B cell (primary cell): ENCODE data around the gene BEST2. TPM values are rescaled to one million over a fixed set of nuclear protein-coding genes. Genes with fewer than 3 reads are reported as not detected.

Experiments
- ATAC-seq: fragments of 200-7000 bp; cut with Tn5 transposase; one replicate; pipeline ENCODE4 v1.10.0; 2021; ENCODE audit warnings: low read depth, mild to moderate bottlenecking, moderate number of reproducible peaks, moderate library complexity
- CTCF ChIA-PET: fragments of 350-600 bp; sonication (Branson Sonifier 250); formaldehyde crosslinking; loops from one replicate; lab custom pipeline; 2021; ENCODE audit warnings: antibody characterized with exemption, inconsistent platforms; lab: Charles Lee
- POLR2A ChIA-PET: fragments of 350-600 bp; sonication (Branson Sonifier 250); formaldehyde crosslinking; loops from one replicate; lab custom pipeline; 2021; ENCODE audit warnings: antibody characterized with exemption; lab: Charles Lee
- DNase-seq: peaks from one replicate; pipeline ENCODE4 v3.0.0; 2013
- H2AFZ ChIP-seq: 2 replicates; pipeline ENCODE4 v1.6.1; 2012; ENCODE audit warnings: mild to moderate bottlenecking, low read depth, low read length; ENCODE audit not compliant: insufficient read depth, poor library complexity, severe bottlenecking
- H3K27ac ChIP-seq, 2 donors: 1 replicate in 1 of 2; 2 replicates in 1 of 2; pipeline ENCODE4 v1.5.1; 2012 to 2013; ENCODE audit warnings: low read length in 2 of 2, mild to moderate bottlenecking in 2 of 2, moderate library complexity in 1 of 2
- H3K27me3 ChIP-seq, 4 experiments: fragments of 200-600 bp in 1 of 4; sonication (generic) in 1 of 4; replicated peaks in 1 of 4; 1 replicate in 2 of 4; 2 replicates in 2 of 4; pipeline versions ENCODE4 v1.6.1 to v1.7.0; 2013 to 2016; ENCODE audit warnings: low read length in 3 of 4, mild to moderate bottlenecking in 2 of 4, mixed read lengths in 1 of 4, moderate library complexity in 1 of 4; ENCODE audit not compliant: insufficient read depth in 4 of 4, control insufficient read depth in 3 of 4; ENCODE audit errors: control extremely low read depth in 1 of 4
- H3K36me3 ChIP-seq, 2 experiments: replicated peaks in 1 of 2; 1 replicate in 1 of 2; 2 replicates in 1 of 2; pipeline versions ENCODE4 v1.6.1 to v1.7.1; 2013; ENCODE audit warnings: low read length in 1 of 2; ENCODE audit not compliant: insufficient read depth in 2 of 2, control insufficient read depth in 1 of 2; ENCODE audit errors: control extremely low read depth in 1 of 2, extremely low read depth in 1 of 2
- H3K4me1 ChIP-seq, 2 donors: fragments of 200-600 bp in 1 of 2; sonication (generic) in 1 of 2; 1 replicate in 1 of 2; 2 replicates in 1 of 2; pipeline versions ENCODE4 v1.5.1 to v1.6.1; 2013 to 2017; ENCODE audit warnings: low read length in 2 of 2; ENCODE audit not compliant: control insufficient read depth in 2 of 2, insufficient read depth in 2 of 2
- H3K4me2 ChIP-seq: replicated peaks from 2 replicates; pipeline ENCODE3; 2012; ENCODE audit warnings: mild to moderate bottlenecking, low read depth, low read length; ENCODE audit not compliant: poor library complexity, severe bottlenecking
- H3K4me3 ChIP-seq, 5 experiments: fragments of 200-600 bp in 1 of 5; sonication (generic) in 1 of 5; 1 replicate in 3 of 5; 2 replicates in 2 of 5; pipeline versions ENCODE4 v1.5.1 to v1.7.0; 2011 to 2016; ENCODE audit warnings: low read length in 4 of 5, mild to moderate bottlenecking in 4 of 5, low read depth in 2 of 5, control low read depth in 1 of 5, moderate library complexity in 1 of 5; ENCODE audit not compliant: insufficient read depth in 1 of 5; ENCODE audit errors: control extremely low read depth in 1 of 5, extremely low read depth in 1 of 5
- H3K79me2 ChIP-seq: fragments of 200-600 bp; sonication (generic); one replicate; pipeline ENCODE4 v1.6.0; 2016; ENCODE audit warnings: low read length; ENCODE audit not compliant: control insufficient read depth, insufficient read depth
- H3K9ac ChIP-seq: fragments of 200-600 bp; sonication (generic); 2 replicates; pipeline ENCODE4 v1.6.1; 2017; ENCODE audit warnings: mild to moderate bottlenecking, low read length, moderate library complexity
- H3K9me3 ChIP-seq, 3 donors: one replicate each; pipeline versions ENCODE4 v1.6.1 to v1.7.1; 2013; ENCODE audit warnings: low read length in 2 of 3; ENCODE audit not compliant: control insufficient read depth in 2 of 3, insufficient read depth in 1 of 3; ENCODE audit errors: control extremely low read depth in 1 of 3
- H4K20me1 ChIP-seq: 2 replicates; pipeline ENCODE4 v1.6.0; 2012; ENCODE audit warnings: mild to moderate bottlenecking, low read length; ENCODE audit not compliant: insufficient read depth, control insufficient read depth, poor library complexity, severe bottlenecking
- H3K27ac Mint-ChIP-seq: one replicate; pipeline ENCODE4 v1.8.0; 2021; ENCODE audit warnings: mixed read lengths
- H3K27me3 Mint-ChIP-seq: one replicate; pipeline ENCODE4 v1.8.0; 2021; ENCODE audit warnings: mixed read lengths
- H3K4me1 Mint-ChIP-seq: one replicate; pipeline ENCODE4 v1.8.0; 2021; ENCODE audit warnings: mixed read lengths
- H3K4me3 Mint-ChIP-seq: one replicate; pipeline ENCODE4 v1.8.0; 2021; ENCODE audit warnings: mixed read lengths
- H3K9me3 Mint-ChIP-seq: one replicate; pipeline ENCODE4 v1.8.0; 2022; ENCODE audit warnings: mixed read lengths; ENCODE audit not compliant: insufficient read depth
- EZH2 ChIP-seq: IDR thresholded peaks from 2 replicates; pipeline ENCODE4 v1.6.1; 2012; ENCODE audit warnings: borderline replicate concordance, low read depth, mild to moderate bottlenecking, moderate library complexity, low read length; ENCODE audit not compliant: insufficient read depth, poor library complexity, severe bottlenecking
- WGBS: methylation state at CpG from one replicate; pipeline ENCODE4 v1.1.5; 2013; ENCODE audit warnings: missing lambda C conversion rate; ENCODE audit not compliant: insufficient coverage; 5-methylcytosine and 5-hydroxymethylcytosine counted together
- intact Hi-C: fragments of 100-400 bp; cut with micrococcal nuclease; formaldehyde crosslinking; loops from one replicate; pipeline ENCODE4 v1.10.0; 2022
- polyA plus RNA-seq: library from polyadenylated mRNA; depleted of rRNA; stranded (reverse); fragments of >200 nt; gene quantifications from 2 replicates; pipeline ENCODE4 v1.2.3, GENCODE V29; 2012
- total RNA-seq, 2 donors: library from RNA; stranded (reverse); fragments of 120-200 nt in 1 of 2; gene quantifications; 1 replicate in 1 of 2; 2 replicates in 1 of 2; pipeline versions ENCODE4 v1.2.3 to v1.2.4, GENCODE V29; 2013 to 2022
- TF ChIP-seq, protein P1 (sequence below): fragments of 200-600 bp; IDR thresholded peaks from one replicate; pipeline ENCODE4 v1.8.0; 2022; ENCODE audit warnings: antibody characterized with exemption, mild to moderate bottlenecking

BEST2 gene
- total and polyA plus RNA-seq, 2 donors (not counting 1 experiment from before 2014, with no cell fraction given) = 0.07 TPM; not detected in 1

DNA sequence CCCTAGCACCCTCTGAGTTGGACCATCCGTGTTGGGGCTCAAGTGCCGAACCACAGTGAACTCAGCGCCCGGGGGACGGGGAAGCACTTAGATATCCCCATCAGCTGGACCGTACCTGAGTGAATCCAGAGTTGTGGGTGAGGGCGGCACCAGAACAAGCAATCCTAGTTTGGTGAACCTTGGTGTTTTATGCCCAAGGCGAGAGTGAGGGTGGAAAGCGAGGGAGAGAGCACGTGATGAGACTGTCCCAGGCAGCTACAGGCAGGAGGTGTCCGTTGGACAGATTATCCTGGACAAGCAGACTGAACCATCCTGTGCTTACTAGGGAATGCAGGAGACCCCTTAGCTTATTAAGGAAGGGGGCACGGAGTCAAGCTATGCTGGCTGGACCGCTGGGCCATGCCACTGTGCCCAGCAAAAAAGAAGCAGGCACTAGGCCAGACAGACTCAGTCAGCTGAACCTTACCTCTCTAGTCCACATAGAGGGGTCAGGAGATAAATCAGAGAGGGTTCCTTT lies 13.7 kb upstream of the BEST2 start:
- peak overlapping the region; percentile 100 for H3K4me3 Mint-ChIP-seq
- H3K9me3 Mint-ChIP-seq = no peaks in the 10 kb centered on the region
- Histone ChIP-seq H3K79me2 (peaks cover 56% of the 10 kb centered on the region), H3K9ac (peak overlapping the region; percentile 90), H3K27ac (peak overlapping the region in 1 of 2 donors; percentile 94), H3K9me3 (no peaks in the 10 kb centered on the region), H3K36me3 (peaks cover 0 to 10% of the 10 kb centered on the region in 2 experiments), H3K4me2 (peak overlapping the region; percentile 97), H3K4me1 (peaks cover 29 to 36% of the 10 kb centered on the region in 2 donors), H2AFZ (peak overlapping the region; percentile 99), H3K27me3 (no peaks in the 10 kb centered on the region), H4K20me1 (peaks cover 14% of the 10 kb centered on the region), H3K4me3 (peak overlapping the region; percentile 67 to 93 (median 86))
- no peak for ATAC-seq
- H3K27me3 Mint-ChIP-seq = no peaks in the 10 kb centered on the region
- H3K27ac Mint-ChIP-seq = peak overlapping the region; percentile 99
- DNase-seq = no peak
- POLR2A ChIA-PET = interaction anchor here (1.0 to 1.4 kb wide), 2 partner anchors 53 to 55 kb away, joined by 5 to 6 read pairs; partner anchors contain the start of gene JUNB
- CTCF ChIA-PET = interaction anchor here (0.9 to 5.7 kb wide), 5 partner anchors 21 to 109 kb away, joined by 3 to 47 read pairs (median 4); no protein-coding TSS in a partner anchor
- WGBS = 16% methylated on average over 13 of the region's 13 CpGs
- peaks cover 36% of the 10 kb centered on the region for H3K4me1 Mint-ChIP-seq
- no peak for TF ChIP-seq EZH2
- TF ChIP-seq, protein P1, sequence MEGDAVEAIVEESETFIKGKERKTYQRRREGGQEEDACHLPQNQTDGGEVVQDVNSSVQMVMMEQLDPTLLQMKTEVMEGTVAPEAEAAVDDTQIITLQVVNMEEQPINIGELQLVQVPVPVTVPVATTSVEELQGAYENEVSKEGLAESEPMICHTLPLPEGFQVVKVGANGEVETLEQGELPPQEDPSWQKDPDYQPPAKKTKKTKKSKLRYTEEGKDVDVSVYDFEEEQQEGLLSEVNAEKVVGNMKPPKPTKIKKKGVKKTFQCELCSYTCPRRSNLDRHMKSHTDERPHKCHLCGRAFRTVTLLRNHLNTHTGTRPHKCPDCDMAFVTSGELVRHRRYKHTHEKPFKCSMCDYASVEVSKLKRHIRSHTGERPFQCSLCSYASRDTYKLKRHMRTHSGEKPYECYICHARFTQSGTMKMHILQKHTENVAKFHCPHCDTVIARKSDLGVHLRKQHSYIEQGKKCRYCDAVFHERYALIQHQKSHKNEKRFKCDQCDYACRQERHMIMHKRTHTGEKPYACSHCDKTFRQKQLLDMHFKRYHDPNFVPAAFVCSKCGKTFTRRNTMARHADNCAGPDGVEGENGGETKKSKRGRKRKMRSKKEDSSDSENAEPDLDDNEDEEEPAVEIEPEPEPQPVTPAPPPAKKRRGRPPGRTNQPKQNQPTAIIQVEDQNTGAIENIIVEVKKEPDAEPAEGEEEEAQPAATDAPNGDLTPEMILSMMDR = no peak
- intact Hi-C loops = loop anchor here (1.0 to 5.0 kb wide), 6 partner anchors 37 to 187 kb away; partner anchors contain the start of genes FBXW9, GCDH, HOOK2 and RNASEH2A
